ENCODE data around the gene PLPP2. TPM values are rescaled to one million over a fixed set of nuclear protein-coding genes. Genes with fewer than 3 reads are reported as not detected.

The PLPP2 gene
- total RNA-seq, 4 donors from 2014 or later: 1.0 to 4.1 (median 1.5) TPM; not detected in 1

GRCh38 chr19:334296-335071, 43.3 kb upstream of the PLPP2 start:
- no peak for TF ChIP-seq CTCF (IDR thresholded peaks at IDR 0.05; ENCODE audit: low read depth)

- TF ChIP-seq CTCF (IDR thresholded peaks at IDR 0.05; ENCODE audit: low read depth): no peak
Observed at GRCh38 chr19:330503-330902, 39.3 kb upstream of the PLPP2 start.

- no peak for TF ChIP-seq CTCF (IDR thresholded peaks at IDR 0.05; ENCODE audit: low read depth)
Observed at GRCh38 chr19:329876-330275, 38.7 kb upstream of the PLPP2 start.

GRCh38 chr19:328025-328505, 36.9 kb upstream of the PLPP2 start:
- no peak for TF ChIP-seq CTCF (IDR thresholded peaks at IDR 0.05; ENCODE audit: low read depth)

GRCh38 chr19:327291-328024, 36.3 kb upstream of the PLPP2 start:
- no peak for TF ChIP-seq CTCF (IDR thresholded peaks at IDR 0.05; ENCODE audit: low read depth)

- TF ChIP-seq CTCF (IDR thresholded peaks at IDR 0.05; ENCODE audit: low read depth): no peak
Observed at GRCh38 chr19:326871-327270, 35.7 kb upstream of the PLPP2 start.

GRCh38 chr19:325937-326565, 34.8 kb upstream of the PLPP2 start:
- no peak for TF ChIP-seq CTCF (IDR thresholded peaks at IDR 0.05; ENCODE audit: low read depth)
